Lower lobe of right lung (tissue), 2 donors: ENCODE measurements around the gene PDAP1. TPM values are rescaled to one million over a fixed set of nuclear protein-coding genes. Genes with fewer than 3 reads are reported as not detected.
A peak's percentile ranks its signal among the peaks of the same experiment; 100 is the strongest.

ENCODE experiments used
- ATAC-seq, 2 donors: fragments of 200-7000 bp; cut with Tn5 transposase; one replicate each; pipeline ENCODE4 v1.9.1; 2020 to 2022; ENCODE audit warnings: mild to moderate bottlenecking in 2 of 2, moderate library complexity in 2 of 2
- DNase-seq: peaks from one replicate; pipeline ENCODE4 v3.0.0-alpha.2; 2020
- H3K27ac ChIP-seq: fragments of 200-600 bp; one replicate; pipeline ENCODE4 v1.8.0; 2022
- H3K27me3 ChIP-seq: fragments of 200-600 bp; one replicate; pipeline ENCODE4 v1.8.0; 2022; ENCODE audit warnings: low read depth
- H3K36me3 ChIP-seq: fragments of 200-600 bp; one replicate; pipeline ENCODE4 v1.8.0; 2022; ENCODE audit warnings: mild to moderate bottlenecking
- H3K4me1 ChIP-seq: fragments of 200-600 bp; one replicate; pipeline ENCODE4 v1.8.0; 2022
- H3K4me3 ChIP-seq: fragments of 200-600 bp; one replicate; pipeline ENCODE4 v1.8.0; 2022; ENCODE audit warnings: mild to moderate bottlenecking
- H3K9me3 ChIP-seq: fragments of 200-600 bp; one replicate; pipeline ENCODE4 v1.8.0; 2022
- CTCF ChIP-seq: fragments of 200-600 bp; IDR thresholded peaks from one replicate; pipeline ENCODE4 v1.8.0; 2022; ENCODE audit warnings: antibody characterized with exemption, mild to moderate bottlenecking
- intact Hi-C: fragments of 100-400 bp; cut with DNase I; formaldehyde crosslinking; loops from one replicate; pipeline ENCODE4 v1.11.0; 2022
- total RNA-seq: library from RNA; stranded (reverse); fragmentation: NEBNext Ultra II Directional; extraction: Animal tissue kit (Norgen Biotek cat#: 25700); gene quantifications from one replicate; pipeline ENCODE4 v1.2.1, GENCODE V29; 2021
- donor health status: DM: no; HTN: yes; CAD: no; lungs with severe emphysema.

The PDAP1 gene
- total RNA-seq, 1 donor from 2014 or later, result 61.6 TPM

- intact Hi-C loops, result no loop called here
- no peaks in the 10 kb centered on the region for H3K27me3 ChIP-seq
- no peak overlapping the region for H3K4me3 ChIP-seq
- ATAC-seq (peak in 1 of 2 donors; percentile 12), DNase-seq (no peak)
- H3K4me1 ChIP-seq, result no peaks in the 10 kb centered on the region
- no peak for TF ChIP-seq CTCF
- H3K27ac ChIP-seq, result no peak overlapping the region
- no peaks in the 10 kb centered on the region for H3K9me3 ChIP-seq
- peaks cover 76% of the 10 kb centered on the region for H3K36me3 ChIP-seq
Measured at GRCh38 chr7:99429756-99430155, 21.4 kb upstream of the PDAP1 start.

GRCh38 chr7:99428972-99429566 lies 20.7 kb upstream of the PDAP1 start:
- Histone ChIP-seq H3K4me3 (no peak overlapping the region), H3K4me1 (no peaks in the 10 kb centered on the region), H3K9me3 (no peaks in the 10 kb centered on the region), H3K27ac (no peak overlapping the region), H3K27me3 (no peaks in the 10 kb centered on the region), H3K36me3 (peaks cover 76% of the 10 kb centered on the region)
- DNase-seq (no peak), ATAC-seq (peak in 1 of 2 donors; percentile 45)
- intact Hi-C loops, result no loop called here
- no peak for TF ChIP-seq CTCF

- Histone ChIP-seq H3K4me3 (no peak overlapping the region), H3K27ac (no peak overlapping the region), H3K36me3 (peaks cover 78% of the 10 kb centered on the region), H3K4me1 (no peaks in the 10 kb centered on the region), H3K27me3 (no peaks in the 10 kb centered on the region), H3K9me3 (no peaks in the 10 kb centered on the region)
- no peak for TF ChIP-seq CTCF
- intact Hi-C loops, result no loop called here
- no peak for DNase-seq
- peak; percentile 7 to 11 for ATAC-seq
Measured at GRCh38 chr7:99424932-99425730, 16.7 kb upstream of the PDAP1 start.

GRCh38 chr7:99422625-99423024 lies 14.2 kb upstream of the PDAP1 start:
- intact Hi-C loops, result no loop called here

GRCh38 chr7:99422186-99422585 lies 13.8 kb upstream of the PDAP1 start:
- Histone ChIP-seq H3K4me3 (no peak overlapping the region), H3K9me3 (no peaks in the 10 kb centered on the region), H3K4me1 (no peaks in the 10 kb centered on the region), H3K27ac (no peak overlapping the region), H3K36me3 (peaks cover 83% of the 10 kb centered on the region), H3K27me3 (no peaks in the 10 kb centered on the region)
- TF ChIP-seq CTCF, result no peak
- ATAC-seq, result no peak
- no peak for DNase-seq
- intact Hi-C loops, result no loop called here

More at GRCh38 chr7:99422625-99423024, 14.2 kb upstream of the PDAP1 start:
- H3K4me1 ChIP-seq, result no peaks in the 10 kb centered on the region
- peaks cover 79% of the 10 kb centered on the region for H3K36me3 ChIP-seq
- H3K27ac ChIP-seq, result no peak overlapping the region
- TF ChIP-seq CTCF, result no peak
- DNase-seq, result no peak
- ATAC-seq, result no peak
- no peaks in the 10 kb centered on the region for H3K9me3 ChIP-seq
- no peak overlapping the region for H3K4me3 ChIP-seq
- no peaks in the 10 kb centered on the region for H3K27me3 ChIP-seq
